ENCODE measurements around the gene FTCD.
A peak's percentile ranks its signal among the peaks of the same experiment; 100 is the strongest.

Gene FTCD

GRCh38 chr21:46100426-46100825 lies 55.0 kb downstream of the FTCD start:
- no peak for DNase-seq (ENCODE audit: low spot score)
- no peak for TF ChIP-seq CTCF (IDR thresholded peaks at IDR 0.05; ENCODE audit: extremely low read depth, insufficient read depth, missing control alignments)
- in situ Hi-C loops (cut with MboI; ENCODE audit: low pct_unique_long_range_greater_than_20kb, low sequenced_read_pairs, unreplicated experiment): no loop called here

DNA sequence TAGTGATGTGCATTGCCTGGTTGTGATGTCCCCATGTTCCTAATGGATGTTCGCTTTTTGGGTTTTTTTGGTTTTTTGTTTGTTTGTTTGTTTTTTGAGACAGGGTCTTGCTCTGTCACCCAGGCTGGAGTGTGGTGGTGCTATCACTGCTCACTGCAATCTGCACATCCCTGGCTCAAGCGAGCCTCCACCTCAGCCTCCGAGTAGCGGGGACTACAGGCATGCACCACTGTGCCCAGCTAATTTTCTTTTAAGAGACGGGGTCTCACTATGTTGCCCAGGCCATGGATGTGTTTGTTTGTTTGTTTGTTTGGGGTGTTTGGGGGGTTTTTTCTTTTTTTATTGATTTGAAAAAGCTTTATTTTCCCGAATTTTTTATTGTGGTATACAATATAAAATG lies 55.4 kb downstream of the FTCD start:
- DNase-seq (ENCODE audit: low spot score): no peak
- no peak for TF ChIP-seq CTCF (IDR thresholded peaks at IDR 0.05; ENCODE audit: extremely low read depth, insufficient read depth, missing control alignments)
- in situ Hi-C loops (cut with MboI; ENCODE audit: low pct_unique_long_range_greater_than_20kb, low sequenced_read_pairs, unreplicated experiment): no loop called here

DNA sequence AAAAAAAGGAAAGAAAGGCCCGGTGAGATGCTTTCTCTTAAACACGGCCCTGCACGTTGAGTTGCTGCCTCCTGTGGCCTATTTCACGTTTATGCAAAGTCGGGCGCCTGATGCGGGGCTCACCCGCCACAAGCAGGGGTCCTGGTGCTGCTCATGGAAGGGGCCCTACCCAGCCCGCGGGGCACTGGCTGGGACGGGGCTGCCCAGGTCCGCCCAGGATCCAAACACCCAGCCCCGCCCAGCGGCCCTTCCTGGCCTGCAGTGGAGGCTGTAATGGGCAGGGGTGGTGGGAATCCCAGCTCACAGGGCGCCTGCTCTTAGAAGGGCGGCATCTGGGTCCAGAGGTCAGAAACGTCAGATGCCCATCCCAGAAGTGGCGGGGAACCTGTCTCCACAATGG lies 55.9 kb downstream of the FTCD start:
- in situ Hi-C loops (cut with MboI; ENCODE audit: low pct_unique_long_range_greater_than_20kb, low sequenced_read_pairs, unreplicated experiment): no loop called here
- TF ChIP-seq CTCF (IDR thresholded peaks at IDR 0.05; ENCODE audit: extremely low read depth, insufficient read depth, missing control alignments): no peak
- DNase-seq (ENCODE audit: low spot score): no peak

DNA sequence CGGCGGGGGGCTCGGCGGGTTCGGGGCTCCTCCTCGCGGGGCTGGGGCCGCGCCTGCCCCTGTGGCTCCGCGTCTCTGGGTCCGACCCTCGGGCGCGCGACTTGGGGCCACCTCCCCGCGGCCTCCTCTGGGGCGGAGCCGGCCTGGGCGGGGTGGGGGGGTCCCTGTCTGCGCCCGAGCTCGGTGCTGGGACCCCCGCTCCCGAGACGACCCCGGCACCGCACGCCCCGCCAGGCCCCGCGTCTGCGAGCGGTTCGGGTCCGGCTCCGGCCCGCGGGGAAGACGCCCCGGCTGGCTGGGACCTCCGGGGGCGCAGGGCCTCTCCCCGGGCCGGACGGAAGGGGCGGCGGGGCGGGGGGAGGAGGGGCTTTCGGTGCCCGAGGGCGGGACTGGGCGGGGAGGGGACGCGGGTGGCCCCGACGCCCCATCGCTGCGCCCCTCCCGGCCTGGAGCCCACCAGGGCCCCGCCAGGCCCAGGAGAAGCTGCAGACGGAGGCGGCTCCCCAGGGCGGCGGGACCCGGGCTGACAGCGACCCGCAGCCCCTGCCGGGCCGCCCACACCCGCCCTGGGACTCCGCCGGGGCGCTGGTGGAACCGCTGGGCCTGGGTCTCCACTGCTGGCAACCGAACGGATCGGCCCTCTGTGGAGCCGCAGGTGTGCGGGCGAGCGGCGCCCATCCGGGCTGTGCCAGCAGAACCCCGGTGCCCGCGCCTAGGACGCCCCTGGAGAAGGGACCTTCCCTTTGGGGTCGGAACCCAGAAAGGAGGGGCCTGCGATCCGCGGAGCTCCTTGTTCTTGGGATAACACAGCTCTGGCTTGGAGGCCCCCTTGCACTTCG lies 56.9 kb downstream of the FTCD start:
- DNase-seq (ENCODE audit: low spot score): no peak
- no peak for TF ChIP-seq CTCF (IDR thresholded peaks at IDR 0.05; ENCODE audit: extremely low read depth, insufficient read depth, missing control alignments)
- in situ Hi-C loops (cut with MboI; ENCODE audit: low pct_unique_long_range_greater_than_20kb, low sequenced_read_pairs, unreplicated experiment): no loop called here

DNA sequence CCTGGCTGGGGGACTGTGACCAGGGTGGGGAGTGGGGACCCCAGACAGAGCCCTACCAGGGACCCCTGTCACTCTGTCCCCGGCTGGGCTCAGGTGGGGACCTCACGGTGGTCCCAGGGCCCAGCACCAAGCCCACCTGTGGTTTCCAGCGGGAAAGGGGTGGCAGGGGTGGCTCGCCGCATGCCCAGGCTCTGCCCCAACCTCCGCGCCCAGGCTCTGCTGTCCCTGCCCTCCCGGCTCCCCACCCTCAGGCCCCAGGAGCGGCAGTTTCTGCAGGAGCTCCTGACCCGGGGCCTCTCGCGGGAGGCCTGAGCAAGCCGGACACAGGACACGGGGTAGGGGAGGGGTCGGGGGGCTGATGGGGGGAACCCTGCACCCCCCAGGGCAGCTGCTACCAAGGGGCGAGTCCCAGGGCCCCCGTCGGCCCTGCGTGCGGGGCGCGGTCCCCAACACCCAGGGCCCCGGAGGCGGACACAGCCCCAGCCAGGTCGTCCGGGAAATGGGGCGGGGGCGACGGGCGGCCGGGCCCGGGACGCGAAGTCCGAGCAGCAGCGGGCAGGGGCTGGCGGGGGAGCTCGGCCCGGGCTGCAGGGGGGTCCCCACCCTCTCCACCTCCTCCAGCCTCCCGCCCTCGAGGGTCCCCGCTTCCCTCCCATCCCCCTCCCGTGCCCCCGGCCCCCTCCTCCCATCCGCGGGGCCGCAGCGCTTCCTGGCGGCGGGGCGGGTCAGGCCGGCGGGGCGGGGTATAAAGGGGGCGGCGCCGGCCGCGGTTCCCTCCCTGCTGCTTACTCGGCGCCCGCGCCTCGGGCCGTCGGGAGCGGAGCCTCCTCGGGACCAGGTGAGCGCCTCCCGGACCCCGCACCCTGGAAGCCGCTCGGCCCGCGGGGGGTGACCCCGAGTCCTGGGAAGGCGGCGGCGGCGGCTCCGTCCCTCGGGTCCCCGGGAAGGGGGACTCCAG lies 57.8 kb downstream of the FTCD start, which contains the start of gene COL6A2:
Gene COL6A2 (plus strand): TSS at position 777 of the 958 bp plus-strand sequence.
- in situ Hi-C loops (cut with MboI; ENCODE audit: low pct_unique_long_range_greater_than_20kb, low sequenced_read_pairs, unreplicated experiment): no loop called here
- DNase-seq (ENCODE audit: low spot score): peak; percentile 73

More for the DNA sequence above, 57.8 kb downstream of the FTCD start, which contains the start of gene COL6A2:
- TF ChIP-seq CTCF (IDR thresholded peaks at IDR 0.05; ENCODE audit: extremely low read depth, insufficient read depth, missing control alignments): no peak
